22Rv1 (cell line): ENCODE data around the gene MAGEA8.

Experiments used
- ZFX ChIP-seq: fragments of 450-650 bp; IDR thresholded peaks from 2 replicates; pipeline ENCODE4 v1.6.1; 2017; ENCODE audit warnings: antibody characterized with exemption, borderline replicate concordance
- TF ChIP-seq, protein P1 (sequence below): fragments of 450-650 bp; IDR thresholded peaks from 2 replicates; pipeline ENCODE4 v1.5.1; 2017; ENCODE audit warnings: mild to moderate bottlenecking

DNA sequence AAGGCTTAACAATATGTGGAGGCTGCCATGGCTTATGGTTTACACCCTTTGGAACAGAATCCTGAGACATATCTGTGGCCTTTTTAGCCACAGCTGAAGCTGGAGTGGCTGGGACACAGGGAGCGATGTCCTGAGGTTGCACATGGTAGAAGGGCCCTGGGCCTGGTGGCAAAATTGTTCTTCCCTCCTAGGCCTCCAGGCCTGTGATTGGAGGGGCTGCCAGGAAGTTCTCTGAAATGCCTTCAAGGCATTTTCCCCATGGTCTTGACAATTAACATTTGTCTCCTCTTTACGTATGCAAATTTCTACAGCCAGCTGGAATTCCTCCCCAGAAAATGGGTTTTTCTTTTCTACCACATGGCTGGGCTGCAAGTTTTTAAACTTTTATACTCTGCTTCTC, 39.1 kb upstream of the MAGEA8 start:
- TF ChIP-seq, protein P1, sequence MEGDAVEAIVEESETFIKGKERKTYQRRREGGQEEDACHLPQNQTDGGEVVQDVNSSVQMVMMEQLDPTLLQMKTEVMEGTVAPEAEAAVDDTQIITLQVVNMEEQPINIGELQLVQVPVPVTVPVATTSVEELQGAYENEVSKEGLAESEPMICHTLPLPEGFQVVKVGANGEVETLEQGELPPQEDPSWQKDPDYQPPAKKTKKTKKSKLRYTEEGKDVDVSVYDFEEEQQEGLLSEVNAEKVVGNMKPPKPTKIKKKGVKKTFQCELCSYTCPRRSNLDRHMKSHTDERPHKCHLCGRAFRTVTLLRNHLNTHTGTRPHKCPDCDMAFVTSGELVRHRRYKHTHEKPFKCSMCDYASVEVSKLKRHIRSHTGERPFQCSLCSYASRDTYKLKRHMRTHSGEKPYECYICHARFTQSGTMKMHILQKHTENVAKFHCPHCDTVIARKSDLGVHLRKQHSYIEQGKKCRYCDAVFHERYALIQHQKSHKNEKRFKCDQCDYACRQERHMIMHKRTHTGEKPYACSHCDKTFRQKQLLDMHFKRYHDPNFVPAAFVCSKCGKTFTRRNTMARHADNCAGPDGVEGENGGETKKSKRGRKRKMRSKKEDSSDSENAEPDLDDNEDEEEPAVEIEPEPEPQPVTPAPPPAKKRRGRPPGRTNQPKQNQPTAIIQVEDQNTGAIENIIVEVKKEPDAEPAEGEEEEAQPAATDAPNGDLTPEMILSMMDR = no peak
- no peak for TF ChIP-seq ZFX
